ENCODE data around the gene OLFML3.

Gene OLFML3

DNA sequence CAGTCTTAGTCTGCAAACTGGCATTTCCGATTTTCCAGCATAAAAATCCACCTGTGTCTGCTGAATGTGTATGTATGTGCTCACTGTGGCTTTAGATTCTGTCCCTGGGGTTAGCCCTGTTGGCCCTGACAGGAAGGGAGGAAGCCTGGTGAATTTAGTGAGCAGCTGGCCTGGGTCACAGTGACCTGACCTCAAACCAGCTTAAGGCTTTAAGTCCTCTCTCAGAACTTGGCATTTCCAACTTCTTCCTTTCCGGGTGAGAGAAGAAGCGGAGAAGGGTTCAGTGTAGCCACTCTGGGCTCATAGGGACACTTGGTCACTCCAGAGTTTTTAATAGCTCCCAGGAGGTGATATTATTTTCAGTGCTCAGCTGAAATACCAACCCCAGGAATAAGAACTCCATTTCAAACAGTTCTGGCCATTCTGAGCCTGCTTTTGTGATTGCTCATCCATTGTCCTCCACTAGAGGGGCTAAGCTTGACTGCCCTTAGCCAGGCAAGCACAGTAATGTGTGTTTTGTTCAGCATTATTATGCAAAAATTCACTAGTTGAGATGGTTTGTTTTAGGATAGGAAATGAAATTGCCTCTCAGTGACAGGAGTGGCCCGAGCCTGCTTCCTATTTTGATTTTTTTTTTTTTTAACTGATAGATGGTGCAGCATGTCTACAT is 2.5 kb upstream of the OLFML3 start:
- H3K27ac ChIP-seq (ENCODE audit: low read depth, low read length): no peak overlapping the region
- no peaks in the 10 kb centered on the region for H3K9me2 ChIP-seq (replicated peaks; ENCODE audit: insufficient read depth, low read length)
- no peaks in the 10 kb centered on the region for H3K79me2 ChIP-seq (ENCODE audit: insufficient read depth, low read length)
- peaks cover 10% of the 10 kb centered on the region for H3K36me3 ChIP-seq (ENCODE audit: low read length)
- peaks cover 7% of the 10 kb centered on the region; the same call in 1 of the 2 replicates for H3F3A ChIP-seq (ENCODE audit: insufficient read depth)
- no peaks in the 10 kb centered on the region for H3K9me3 ChIP-seq (ENCODE audit: insufficient read depth, low read length)
- H3K4me2 ChIP-seq (ENCODE audit: low read depth, low read length, poor library complexity, severe bottlenecking): no peak overlapping the region
- TF ChIP-seq, protein P1, sequence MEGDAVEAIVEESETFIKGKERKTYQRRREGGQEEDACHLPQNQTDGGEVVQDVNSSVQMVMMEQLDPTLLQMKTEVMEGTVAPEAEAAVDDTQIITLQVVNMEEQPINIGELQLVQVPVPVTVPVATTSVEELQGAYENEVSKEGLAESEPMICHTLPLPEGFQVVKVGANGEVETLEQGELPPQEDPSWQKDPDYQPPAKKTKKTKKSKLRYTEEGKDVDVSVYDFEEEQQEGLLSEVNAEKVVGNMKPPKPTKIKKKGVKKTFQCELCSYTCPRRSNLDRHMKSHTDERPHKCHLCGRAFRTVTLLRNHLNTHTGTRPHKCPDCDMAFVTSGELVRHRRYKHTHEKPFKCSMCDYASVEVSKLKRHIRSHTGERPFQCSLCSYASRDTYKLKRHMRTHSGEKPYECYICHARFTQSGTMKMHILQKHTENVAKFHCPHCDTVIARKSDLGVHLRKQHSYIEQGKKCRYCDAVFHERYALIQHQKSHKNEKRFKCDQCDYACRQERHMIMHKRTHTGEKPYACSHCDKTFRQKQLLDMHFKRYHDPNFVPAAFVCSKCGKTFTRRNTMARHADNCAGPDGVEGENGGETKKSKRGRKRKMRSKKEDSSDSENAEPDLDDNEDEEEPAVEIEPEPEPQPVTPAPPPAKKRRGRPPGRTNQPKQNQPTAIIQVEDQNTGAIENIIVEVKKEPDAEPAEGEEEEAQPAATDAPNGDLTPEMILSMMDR (IDR thresholded peaks at IDR 0.05; ENCODE audit: insufficient read depth, low read length, poor library complexity, severe bottlenecking): no peak
- no peak for TF ChIP-seq EZH2phosphoT487 (conservative IDR thresholded peaks at IDR 0.05; ENCODE audit: low read length)
- no peaks in the 10 kb centered on the region for H3K27me3 ChIP-seq (ENCODE audit: low read length)
- no peak overlapping the region for H2AFZ ChIP-seq (ENCODE audit: low read depth, low read length, severe bottlenecking)
- H3K9ac ChIP-seq (ENCODE audit: low read length): no peak overlapping the region
- no peaks in the 10 kb centered on the region for H4K20me1 ChIP-seq (ENCODE audit: low read depth, low read length)
- no peak overlapping the region for H3K4me3 ChIP-seq (ENCODE audit: insufficient read depth, low read length, poor library complexity, severe bottlenecking)

DNA sequence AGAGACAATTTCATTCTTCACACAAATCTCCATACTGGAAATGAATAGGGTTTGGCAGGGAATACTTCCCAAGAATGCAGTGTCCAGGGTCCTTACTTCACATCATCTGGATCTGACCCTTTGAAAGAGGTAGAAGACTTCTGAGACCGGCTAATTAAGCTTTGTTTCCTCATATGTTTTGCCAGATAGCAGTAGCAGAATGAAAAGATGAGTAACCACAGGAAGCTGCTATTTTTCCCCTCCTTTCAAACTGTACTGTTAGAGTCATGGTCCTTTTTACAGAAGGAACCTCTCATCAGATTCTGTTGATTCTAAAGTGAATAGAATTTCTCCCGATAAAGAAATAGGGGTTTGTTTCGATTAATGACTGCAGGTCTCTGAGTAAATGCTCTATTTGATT is 1.4 kb upstream of the OLFML3 start:
- Histone ChIP-seq H3K27ac (ENCODE audit: low read depth, low read length) (no peak overlapping the region), H3K4me2 (ENCODE audit: low read depth, low read length, poor library complexity, severe bottlenecking) (no peak overlapping the region), H3K27me3 (ENCODE audit: low read length) (no peaks in the 10 kb centered on the region), H3K4me3 (ENCODE audit: insufficient read depth, low read length, poor library complexity, severe bottlenecking) (no peak overlapping the region), H2AFZ (ENCODE audit: low read depth, low read length, severe bottlenecking) (no peak overlapping the region), H3K9ac (ENCODE audit: low read length) (no peak overlapping the region), H3K79me2 (ENCODE audit: insufficient read depth, low read length) (no peaks in the 10 kb centered on the region), H3F3A (ENCODE audit: insufficient read depth) (peaks cover 7% of the 10 kb centered on the region; the same call in 1 of the 2 replicates), H3K36me3 (ENCODE audit: low read length) (peaks cover 10% of the 10 kb centered on the region), H3K9me3 (ENCODE audit: insufficient read depth, low read length) (no peaks in the 10 kb centered on the region), H3K9me2 (replicated peaks; ENCODE audit: insufficient read depth, low read length) (no peaks in the 10 kb centered on the region), H4K20me1 (ENCODE audit: low read depth, low read length) (no peaks in the 10 kb centered on the region)
- no peak for TF ChIP-seq EZH2phosphoT487 (conservative IDR thresholded peaks at IDR 0.05; ENCODE audit: low read length)
- TF ChIP-seq, protein P1 (IDR thresholded peaks at IDR 0.05; ENCODE audit: insufficient read depth, low read length, poor library complexity, severe bottlenecking): no peak

DNA sequence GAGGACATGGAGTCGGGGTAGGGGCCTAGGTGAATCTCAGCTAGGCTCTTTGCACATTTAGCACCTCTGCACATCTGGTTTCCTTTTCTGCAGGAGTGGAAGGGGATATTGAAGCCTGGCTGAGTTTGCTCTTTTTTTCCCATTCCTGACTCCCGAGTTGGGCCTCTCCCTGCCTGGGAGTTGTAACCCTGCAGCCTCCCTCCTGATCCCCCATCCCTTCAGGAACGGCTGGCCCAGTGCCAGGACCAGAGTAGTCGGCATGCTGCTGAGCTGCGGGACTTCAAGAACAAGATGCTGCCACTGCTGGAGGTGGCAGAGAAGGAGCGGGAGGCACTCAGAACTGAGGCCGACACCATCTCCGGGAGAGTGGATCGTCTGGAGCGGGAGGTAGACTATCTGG is 836 bp downstream of the OLFML3 start:
- Histone ChIP-seq H2AFZ (ENCODE audit: low read depth, low read length, severe bottlenecking) (no peak overlapping the region), H3K79me2 (ENCODE audit: insufficient read depth, low read length) (no peaks in the 10 kb centered on the region), H3K4me2 (ENCODE audit: low read depth, low read length, poor library complexity, severe bottlenecking) (no peak overlapping the region), H3K9me2 (replicated peaks; ENCODE audit: insufficient read depth, low read length) (no peaks in the 10 kb centered on the region), H3F3A (ENCODE audit: insufficient read depth) (peaks cover 7% of the 10 kb centered on the region; the same call in 1 of the 2 replicates), H4K20me1 (ENCODE audit: low read depth, low read length) (no peaks in the 10 kb centered on the region), H3K4me3 (ENCODE audit: insufficient read depth, low read length, poor library complexity, severe bottlenecking) (no peak overlapping the region), H3K9me3 (ENCODE audit: insufficient read depth, low read length) (no peaks in the 10 kb centered on the region), H3K9ac (ENCODE audit: low read length) (no peak overlapping the region), H3K27me3 (ENCODE audit: low read length) (no peaks in the 10 kb centered on the region), H3K27ac (ENCODE audit: low read depth, low read length) (no peak overlapping the region), H3K36me3 (ENCODE audit: low read length) (peaks cover 3% of the 10 kb centered on the region; the same call in 1 of the 2 replicates)
- TF ChIP-seq, protein P1 (IDR thresholded peaks at IDR 0.05; ENCODE audit: insufficient read depth, low read length, poor library complexity, severe bottlenecking): no peak
- no peak for TF ChIP-seq EZH2phosphoT487 (conservative IDR thresholded peaks at IDR 0.05; ENCODE audit: low read length)
